ENCODE results near the gene IQGAP2. TPM values are rescaled to one million over a fixed set of nuclear protein-coding genes. Genes with fewer than 3 reads are reported as not detected.
A peak's percentile ranks its signal among the peaks of the same experiment; 100 is the strongest.

IQGAP2 gene
- total RNA-seq, 1 experiment from 2014 or later: 13.4 TPM

GRCh38 chr5:76660360-76660759 is 257.3 kb downstream of the IQGAP2 start:
- no peaks in the 10 kb centered on the region for H3K27me3 Mint-ChIP-seq (ENCODE audit: unreplicated experiment)
- no peaks in the 10 kb centered on the region for H3K9me3 Mint-ChIP-seq (ENCODE audit: low read depth, unreplicated experiment)
- DNase-seq: no peak
- no peak overlapping the region for H3K4me3 Mint-ChIP-seq (ENCODE audit: low read depth, unreplicated experiment)
- CTCF ChIA-PET: interaction anchor here (0.6 kb wide), 1 partner anchor 62 kb away, joined by 4 read pairs; no protein-coding TSS in a partner anchor
- H3K4me1 Mint-ChIP-seq (ENCODE audit: low read depth, unreplicated experiment): peaks cover 15% of the 10 kb centered on the region
- no TSS peak for BruUV-seq (replicated peaks)
- H3K27ac Mint-ChIP-seq (ENCODE audit: unreplicated experiment): no peak overlapping the region
- no peak for TF ChIP-seq CTCF (IDR thresholded peaks at IDR 0.05; ENCODE audit: unreplicated experiment)
- peaks cover 6% of the 10 kb centered on the region for H3K36me3 Mint-ChIP-seq (ENCODE audit: insufficient read depth, unreplicated experiment)
- intact Hi-C loops (cut with micrococcal nuclease; ENCODE audit: unreplicated experiment): no loop called here

- H3K36me3 Mint-ChIP-seq (ENCODE audit: insufficient read depth, unreplicated experiment): peaks cover 6% of the 10 kb centered on the region
- no peaks in the 10 kb centered on the region for H3K27me3 Mint-ChIP-seq (ENCODE audit: unreplicated experiment)
- TF ChIP-seq CTCF (IDR thresholded peaks at IDR 0.05; ENCODE audit: unreplicated experiment): no peak
- intact Hi-C loops (cut with micrococcal nuclease; ENCODE audit: unreplicated experiment): no loop called here
- no peak for DNase-seq
- no peaks in the 10 kb centered on the region for H3K9me3 Mint-ChIP-seq (ENCODE audit: low read depth, unreplicated experiment)
- no peak overlapping the region for H3K27ac Mint-ChIP-seq (ENCODE audit: unreplicated experiment)
- BruUV-seq (replicated peaks): no TSS peak
- CTCF ChIA-PET: no interaction called here
- no peak overlapping the region for H3K4me3 Mint-ChIP-seq (ENCODE audit: low read depth, unreplicated experiment)
- H3K4me1 Mint-ChIP-seq (ENCODE audit: low read depth, unreplicated experiment): peaks cover 15% of the 10 kb centered on the region
Observed at GRCh38 chr5:76662521-76662920, 259.4 kb downstream of the IQGAP2 start.

- DNase-seq: peak; percentile 13
- CTCF ChIA-PET: no interaction called here
- Mint-ChIP-seq H3K27ac (ENCODE audit: unreplicated experiment) (no peak overlapping the region), H3K4me1 (ENCODE audit: low read depth, unreplicated experiment) (peaks cover 15% of the 10 kb centered on the region), H3K9me3 (ENCODE audit: low read depth, unreplicated experiment) (no peaks in the 10 kb centered on the region), H3K4me3 (ENCODE audit: low read depth, unreplicated experiment) (no peak overlapping the region), H3K36me3 (ENCODE audit: insufficient read depth, unreplicated experiment) (peaks cover 6% of the 10 kb centered on the region), H3K27me3 (ENCODE audit: unreplicated experiment) (no peaks in the 10 kb centered on the region)
- no TSS peak for BruUV-seq (replicated peaks)
- no peak for TF ChIP-seq CTCF (IDR thresholded peaks at IDR 0.05; ENCODE audit: unreplicated experiment)
- intact Hi-C loops (cut with micrococcal nuclease; ENCODE audit: unreplicated experiment): no loop called here
Observed at GRCh38 chr5:76663573-76663972, 260.5 kb downstream of the IQGAP2 start.

GRCh38 chr5:76664079-76664478 is 261.0 kb downstream of the IQGAP2 start:
- no peaks in the 10 kb centered on the region for H3K27me3 Mint-ChIP-seq (ENCODE audit: unreplicated experiment)
- no peak overlapping the region for H3K27ac Mint-ChIP-seq (ENCODE audit: unreplicated experiment)
- BruUV-seq (replicated peaks): no TSS peak
- intact Hi-C loops (cut with micrococcal nuclease; ENCODE audit: unreplicated experiment): no loop called here
- peaks cover 6% of the 10 kb centered on the region for H3K36me3 Mint-ChIP-seq (ENCODE audit: insufficient read depth, unreplicated experiment)
- H3K4me3 Mint-ChIP-seq (ENCODE audit: low read depth, unreplicated experiment): no peak overlapping the region
- no peak for DNase-seq
- H3K4me1 Mint-ChIP-seq (ENCODE audit: low read depth, unreplicated experiment): peaks cover 15% of the 10 kb centered on the region
- H3K9me3 Mint-ChIP-seq (ENCODE audit: low read depth, unreplicated experiment): no peaks in the 10 kb centered on the region
- CTCF ChIA-PET: no interaction called here
- TF ChIP-seq CTCF (IDR thresholded peaks at IDR 0.05; ENCODE audit: unreplicated experiment): no peak

Measured in Calu3 (cell line).